NCI-H2081 (cell line): ENCODE measurements around the gene RAB11FIP5.

Experiments
- DNase-seq, 2 experiments: peaks; one replicate each; lab custom pipeline; 2025; lab: John Stamatoyannopoulos, UW

The RAB11FIP5 gene

GRCh38 chr2:73033766-73034381 lies 78.9 kb downstream of the RAB11FIP5 start:
- no peak for DNase-seq

- no peak for DNase-seq
Measured at GRCh38 chr2:73033142-73033765, 79.5 kb downstream of the RAB11FIP5 start.

- no peak for DNase-seq
Measured at GRCh38 chr2:73032702-73033097, 80.0 kb downstream of the RAB11FIP5 start.

- DNase-seq, result no peak
Measured at GRCh38 chr2:73031725-73032701, 80.7 kb downstream of the RAB11FIP5 start.

- no peak for DNase-seq
Measured at GRCh38 chr2:73031095-73031678, 81.6 kb downstream of the RAB11FIP5 start.

GRCh38 chr2:73028841-73029240 lies 83.9 kb downstream of the RAB11FIP5 start:
- DNase-seq, result peak in 1 of 2 experiments; percentile 27

GRCh38 chr2:73027340-73027739 lies 85.4 kb downstream of the RAB11FIP5 start:
- DNase-seq, result no peak

- DNase-seq, result no peak
Measured at GRCh38 chr2:73023497-73023896, 89.3 kb downstream of the RAB11FIP5 start.
